Endometrial microvascular endothelial cells (primary cell): Measurements from ENCODE around the gene PCBP3. TPM values are rescaled to one million over a fixed set of nuclear protein-coding genes. Genes with fewer than 3 reads are reported as not detected.

ENCODE experiments used
- in situ Hi-C: cut with HindIII; loops from 2 replicates; pipeline ENCODE4 v1.10.0; 2017; ENCODE audit warnings: low sequenced_read_pairs, low pct_unique_long_range_greater_than_20kb; ENCODE audit errors: inconsistent ontology term
- total RNA-seq: library from RNA; depleted of rRNA; stranded (reverse); fragments of >200 nt; gene quantifications from one replicate; pipeline ENCODE4 v1.2.3, GENCODE V29; 2015; ENCODE audit errors: inconsistent ontology term

The PCBP3 gene
- total RNA-seq, 1 donor from 2014 or later = not detected

- in situ Hi-C loops = no loop called here
Observed at GRCh38 chr21:45916011-45916840, 272.7 kb downstream of the PCBP3 start.

- in situ Hi-C loops = no loop called here
Observed at GRCh38 chr21:45917241-45917640, 273.7 kb downstream of the PCBP3 start.

- in situ Hi-C loops = no loop called here
Observed at GRCh38 chr21:45918011-45918410, 274.5 kb downstream of the PCBP3 start.

- in situ Hi-C loops = no loop called here
Observed at GRCh38 chr21:45918835-45919447, 275.4 kb downstream of the PCBP3 start.

GRCh38 chr21:45919593-45919992, 276.1 kb downstream of the PCBP3 start:
- in situ Hi-C loops = no loop called here

- in situ Hi-C loops = no loop called here
Observed at GRCh38 chr21:45920824-45921600, 277.5 kb downstream of the PCBP3 start.

GRCh38 chr21:45921917-45922316, 278.4 kb downstream of the PCBP3 start:
- in situ Hi-C loops = no loop called here

GRCh38 chr21:45922648-45923047, 279.1 kb downstream of the PCBP3 start:
- in situ Hi-C loops = no loop called here

- in situ Hi-C loops = no loop called here
Observed at GRCh38 chr21:45923146-45923545, 279.6 kb downstream of the PCBP3 start.

GRCh38 chr21:45926281-45926680, 282.8 kb downstream of the PCBP3 start:
- in situ Hi-C loops = no loop called here

- in situ Hi-C loops = no loop called here
Observed at GRCh38 chr21:45927032-45927431, 283.5 kb downstream of the PCBP3 start.

- in situ Hi-C loops = no loop called here
Observed at GRCh38 chr21:45927851-45928850, 284.6 kb downstream of the PCBP3 start.

GRCh38 chr21:45929449-45929848, 285.9 kb downstream of the PCBP3 start:
- in situ Hi-C loops = no loop called here

- in situ Hi-C loops = no loop called here
Observed at GRCh38 chr21:45930231-45930760, 286.8 kb downstream of the PCBP3 start.

- in situ Hi-C loops = no loop called here
Observed at GRCh38 chr21:45930792-45931191, 287.3 kb downstream of the PCBP3 start.

- in situ Hi-C loops = no loop called here
Observed at GRCh38 chr21:45931397-45931969, 288.0 kb downstream of the PCBP3 start.

GRCh38 chr21:45932922-45933502, 289.5 kb downstream of the PCBP3 start:
- in situ Hi-C loops = no loop called here

GRCh38 chr21:45934085-45934484, 290.6 kb downstream of the PCBP3 start:
- in situ Hi-C loops = no loop called here
